Tongue (tissue), 2 donors: ENCODE measurements around the gene ADPRS. TPM values are rescaled to one million over a fixed set of nuclear protein-coding genes. Genes with fewer than 3 reads are reported as not detected.
A peak's percentile ranks its signal among the peaks of the same experiment; 100 is the strongest.

Experiments used
- DNase-seq: peaks from one replicate; pipeline ENCODE4 v3.0.0-alpha.2; 2015
- total RNA-seq: library from RNA; depleted of rRNA; stranded (reverse); fragments of >200 nt; gene quantifications from one replicate; pipeline ENCODE4 v1.2.3, GENCODE V29; 2014

Gene ADPRS
- total RNA-seq, 1 donor from 2014 or later = 35.5 TPM

GRCh38 chr1:36133484-36133883, 44.8 kb downstream of the ADPRS start:
- DNase-seq = no peak

- no peak for DNase-seq
These were observed 45.3 kb downstream of the ADPRS start for GRCh38 chr1:36134031-36134430.

- peak; percentile 83 for DNase-seq
These were observed 46.0 kb downstream of the ADPRS start for GRCh38 chr1:36134505-36135329.

GRCh38 chr1:36135330-36135667, 46.6 kb downstream of the ADPRS start:
- DNase-seq = peak; percentile 36

GRCh38 chr1:36135796-36136195, 47.1 kb downstream of the ADPRS start:
- no peak for DNase-seq

- DNase-seq = no peak
These were observed 47.8 kb downstream of the ADPRS start for GRCh38 chr1:36136535-36136934.

GRCh38 chr1:36137226-36137625, 48.5 kb downstream of the ADPRS start:
- no peak for DNase-seq

- DNase-seq = no peak
These were observed 49.1 kb downstream of the ADPRS start for GRCh38 chr1:36137776-36138175.

GRCh38 chr1:36139521-36139920, 50.8 kb downstream of the ADPRS start:
- no peak for DNase-seq

GRCh38 chr1:36142121-36142520, 53.4 kb downstream of the ADPRS start:
- no peak for DNase-seq

- DNase-seq = no peak
These were observed 54.7 kb downstream of the ADPRS start for GRCh38 chr1:36143424-36143823.

Other genes with a start within 250 kb of the ADPRS start
- 14.5 TPM for gene AGO1, start 205.7 kb upstream of the ADPRS start, total RNA-seq
- gene AGO3, start 157.8 kb upstream of the ADPRS start, total RNA-seq = 29.7 TPM
- not detected for gene TEKT2, start 4.8 kb upstream of the ADPRS start, total RNA-seq
- 39.8 TPM for gene COL8A2, start 36.3 kb downstream of the ADPRS start, total RNA-seq
- 32.4 TPM for gene TRAPPC3, start 60.6 kb downstream of the ADPRS start, total RNA-seq
- gene MAP7D1, start 67.3 kb downstream of the ADPRS start, total RNA-seq = 134 TPM
- 107 TPM for gene THRAP3, start 135.6 kb downstream of the ADPRS start, total RNA-seq
- gene SH3D21, start 217.5 kb downstream of the ADPRS start, total RNA-seq = 5.4 TPM
- 25.7 TPM for gene EVA1B, start 234.8 kb downstream of the ADPRS start, total RNA-seq